Measurements from ENCODE around the gene LAMC1.

The LAMC1 gene

GRCh38 chr1:183105449-183105848 lies 82.2 kb downstream of the LAMC1 start:
- DNase-seq (ENCODE audit: low spot score): peak; percentile 26
- no peak for FAIRE-seq

DNA sequence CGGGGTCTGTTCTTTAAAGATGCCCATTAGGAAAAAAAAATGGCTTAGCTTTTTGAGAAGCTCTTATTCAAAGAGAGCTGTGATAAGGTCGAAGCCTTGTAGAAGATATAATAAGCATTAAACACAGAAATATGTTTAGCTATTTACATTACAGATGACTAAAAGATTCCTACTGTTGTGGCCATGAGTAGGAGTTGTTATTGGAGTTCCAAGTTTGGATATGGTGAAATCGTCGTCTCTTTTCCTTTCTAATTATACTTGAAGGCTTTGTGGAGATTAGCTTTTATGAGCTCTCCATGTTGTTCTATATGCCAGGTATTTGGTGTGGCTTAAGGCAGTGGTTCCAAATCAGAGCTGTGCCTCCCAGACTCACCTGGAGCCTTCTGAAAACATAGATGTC lies 82.9 kb downstream of the LAMC1 start:
- FAIRE-seq (no peak), DNase-seq (ENCODE audit: low spot score) (no peak)

GRCh38 chr1:183106746-183107145 lies 83.5 kb downstream of the LAMC1 start:
- no peak for DNase-seq (ENCODE audit: low spot score)
- no peak for FAIRE-seq

- no peak for FAIRE-seq
Measured at GRCh38 chr1:183110326-183110880, 87.2 kb downstream of the LAMC1 start.

DNA sequence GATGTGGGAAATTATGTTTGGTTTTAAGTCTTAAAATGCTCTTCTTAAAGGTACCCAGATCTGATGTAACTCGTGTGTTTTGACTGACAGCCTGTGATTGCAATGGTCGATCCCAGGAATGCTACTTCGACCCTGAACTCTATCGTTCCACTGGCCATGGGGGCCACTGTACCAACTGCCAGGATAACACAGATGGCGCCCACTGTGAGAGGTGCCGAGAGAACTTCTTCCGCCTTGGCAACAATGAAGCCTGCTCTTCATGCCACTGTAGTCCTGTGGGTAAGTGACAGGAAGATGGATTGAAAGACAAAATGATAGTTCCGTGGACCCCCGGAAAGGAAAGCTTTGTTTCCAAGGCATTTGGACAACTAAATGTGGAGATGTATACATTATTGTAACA lies 91.2 kb downstream of the LAMC1 start:
- no peak for FAIRE-seq
- no peak for DNase-seq (ENCODE audit: low spot score)

More at GRCh38 chr1:183110326-183110880, 87.2 kb downstream of the LAMC1 start:
- DNase-seq (ENCODE audit: low spot score): no peak

GRCh38 chr1:183116416-183116815 lies 93.2 kb downstream of the LAMC1 start:
- no peak for DNase-seq (ENCODE audit: low spot score)
- no peak for FAIRE-seq

DNA sequence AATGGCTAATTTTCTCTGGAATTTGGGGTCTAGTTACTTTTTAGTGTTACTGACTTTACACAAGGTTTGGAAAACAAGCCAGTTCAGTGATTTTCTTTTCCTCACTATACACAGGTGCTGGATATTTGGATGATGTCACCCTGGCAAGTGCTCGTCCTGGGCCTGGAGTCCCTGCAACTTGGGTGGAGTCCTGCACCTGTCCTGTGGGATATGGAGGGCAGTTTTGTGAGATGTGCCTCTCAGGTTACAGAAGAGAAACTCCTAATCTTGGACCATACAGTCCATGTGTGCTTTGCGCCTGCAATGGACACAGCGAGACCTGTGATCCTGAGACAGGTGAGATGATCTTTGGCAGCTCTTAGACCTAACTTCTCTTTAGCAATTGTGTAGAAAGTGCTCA lies 98.4 kb downstream of the LAMC1 start:
- FAIRE-seq: no peak
- no peak for DNase-seq (ENCODE audit: low spot score)

DNA sequence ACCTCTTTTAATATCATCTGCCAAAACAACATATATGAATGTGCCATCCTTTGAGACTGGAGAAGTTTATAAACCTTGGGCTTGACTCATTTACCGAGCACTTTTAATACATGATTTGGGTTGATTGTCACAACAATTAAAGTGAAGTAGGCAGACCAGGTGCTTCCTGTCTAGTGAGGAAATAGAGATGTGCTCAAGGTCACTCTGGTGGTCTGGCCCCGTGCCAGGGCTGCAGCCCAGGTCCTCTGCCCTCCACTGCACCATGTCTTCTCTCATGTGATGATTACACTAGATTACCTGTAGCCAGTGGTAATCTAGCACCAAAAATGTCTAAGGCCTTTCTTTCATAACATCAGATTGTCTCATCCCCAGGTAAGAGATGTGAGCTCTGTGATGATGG lies 101.0 kb downstream of the LAMC1 start:
- FAIRE-seq (no peak), DNase-seq (ENCODE audit: low spot score) (no peak)

DNA sequence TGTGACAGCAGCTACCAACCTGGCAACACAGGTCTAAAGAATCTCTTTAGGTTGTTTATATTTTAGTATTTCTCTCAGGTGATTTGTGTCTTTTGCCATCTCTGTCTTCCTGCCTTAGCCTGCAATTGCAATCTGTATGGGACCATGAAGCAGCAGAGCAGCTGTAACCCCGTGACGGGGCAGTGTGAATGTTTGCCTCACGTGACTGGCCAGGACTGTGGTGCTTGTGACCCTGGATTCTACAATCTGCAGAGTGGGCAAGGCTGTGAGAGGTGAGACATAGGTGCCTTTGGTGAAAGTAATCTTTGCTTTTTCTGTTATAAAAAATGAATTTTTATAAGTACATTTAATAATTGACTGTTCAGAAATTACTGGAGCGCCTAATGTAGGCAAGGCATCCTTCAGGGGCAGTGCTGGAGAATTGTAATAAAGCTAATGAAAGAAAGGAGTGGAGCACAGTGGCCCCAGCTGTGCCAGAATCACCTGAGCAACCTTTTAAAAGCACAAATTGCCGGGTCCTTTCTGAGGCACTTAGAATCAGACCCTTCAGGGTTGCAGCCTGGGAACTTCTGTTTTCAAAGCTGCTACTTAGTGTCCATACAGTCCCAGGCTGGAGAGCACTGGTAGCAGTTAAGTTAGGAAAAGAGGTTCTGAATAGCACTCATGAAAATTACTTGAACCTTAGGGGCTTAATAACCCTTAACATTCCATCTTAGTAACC lies 102.2 kb downstream of the LAMC1 start:
- FAIRE-seq: no peak
- DNase-seq (ENCODE audit: low spot score): no peak

- no peak for DNase-seq (ENCODE audit: low spot score)
- no peak for FAIRE-seq
Measured at GRCh38 chr1:183126000-183126366, 102.8 kb downstream of the LAMC1 start.

GRCh38 chr1:183126528-183126927 lies 103.3 kb downstream of the LAMC1 start:
- no peak for DNase-seq (ENCODE audit: low spot score)
- no peak for FAIRE-seq

DNA sequence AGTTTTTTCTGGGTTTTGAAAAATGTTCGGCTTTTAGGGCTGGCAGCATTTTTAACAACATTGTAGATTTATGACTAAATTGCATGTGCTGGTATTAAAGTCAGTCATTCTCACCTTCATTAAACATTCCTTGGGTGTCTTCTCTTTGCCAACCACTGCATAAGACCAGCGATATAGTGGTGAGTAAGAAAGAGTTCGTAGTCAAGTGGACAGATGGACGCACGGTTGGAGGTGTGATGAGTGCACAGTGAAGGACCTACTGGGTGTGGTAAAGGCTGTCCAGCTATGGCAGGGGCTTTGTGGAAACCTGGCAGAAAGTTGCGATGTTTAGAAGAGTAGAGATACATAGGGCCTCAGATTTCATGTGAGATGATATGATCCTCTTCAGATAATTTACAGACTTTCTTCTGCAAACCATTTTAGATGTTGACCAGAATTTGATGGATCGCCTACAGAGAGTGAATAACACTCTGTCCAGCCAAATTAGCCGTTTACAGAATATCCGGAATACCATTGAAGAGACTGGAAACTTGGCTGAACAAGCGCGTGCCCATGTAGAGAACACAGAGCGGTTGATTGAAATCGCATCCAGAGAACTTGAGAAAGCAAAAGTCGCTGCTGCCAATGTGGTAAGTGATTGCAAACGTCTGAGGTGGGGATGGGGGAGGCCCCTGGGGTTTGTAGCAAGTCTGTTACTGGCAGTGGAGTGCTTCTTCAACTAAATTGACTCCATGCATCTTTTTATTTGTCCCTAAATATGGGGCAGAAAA lies 106.9 kb downstream of the LAMC1 start:
- no peak for FAIRE-seq
- no peak for DNase-seq (ENCODE audit: low spot score)

DNA sequence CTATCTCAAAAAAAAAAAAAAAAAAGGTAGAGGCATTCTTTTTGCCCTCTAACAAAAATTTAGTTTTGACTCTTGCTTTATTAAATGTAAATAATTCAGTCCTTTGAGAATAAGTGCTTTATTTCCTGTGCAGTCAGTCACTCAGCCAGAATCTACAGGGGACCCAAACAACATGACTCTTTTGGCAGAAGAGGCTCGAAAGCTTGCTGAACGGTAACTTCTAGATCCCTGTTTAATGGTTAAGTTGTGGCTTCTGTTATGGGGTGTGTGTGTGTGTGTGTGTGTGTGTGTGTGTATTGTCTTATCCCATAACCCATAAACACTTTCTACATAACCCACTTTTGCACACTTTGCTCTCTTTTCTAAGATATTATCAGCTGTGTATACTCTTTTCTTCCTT lies 107.9 kb downstream of the LAMC1 start:
- no peak for DNase-seq (ENCODE audit: low spot score)
- no peak for FAIRE-seq

DNA sequence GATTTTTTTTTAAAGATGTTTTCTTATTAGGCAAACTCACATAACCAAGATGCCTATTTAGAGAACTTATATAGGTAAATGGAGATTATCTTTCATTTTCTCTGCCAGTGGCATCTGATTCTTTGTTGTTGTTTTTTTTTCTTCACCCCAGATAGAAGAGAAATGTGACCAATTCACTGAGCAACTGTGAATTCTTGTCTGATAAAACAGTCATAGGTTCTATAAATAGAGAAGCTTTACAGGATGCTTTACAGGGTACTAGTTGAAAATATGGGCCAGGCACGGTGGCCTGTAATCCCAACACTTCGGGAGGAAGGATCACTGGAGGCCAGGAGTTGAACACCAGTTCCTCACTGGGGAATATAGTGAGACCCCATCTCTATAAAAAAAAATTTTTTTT lies 112.1 kb downstream of the LAMC1 start:
- FAIRE-seq (no peak), DNase-seq (ENCODE audit: low spot score) (no peak)

DNA sequence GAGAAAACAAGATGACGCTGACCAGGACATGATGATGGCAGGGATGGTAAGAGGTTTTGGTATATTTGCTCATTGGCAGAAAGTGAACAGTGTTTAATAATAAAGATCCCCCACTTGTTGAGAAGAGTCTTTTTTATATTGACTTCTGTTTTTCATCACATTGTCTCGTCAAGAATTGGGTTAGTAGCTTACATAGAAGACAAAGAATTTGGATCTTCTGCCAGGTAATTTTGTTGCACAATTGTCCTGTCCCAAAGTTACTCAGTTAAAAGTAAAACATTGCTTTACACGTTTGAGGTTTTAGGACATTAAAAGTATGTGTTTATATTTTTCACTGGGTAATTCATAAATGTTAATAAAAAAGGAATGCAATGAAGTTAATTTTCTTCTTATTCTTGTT lies 114.6 kb downstream of the LAMC1 start:
- FAIRE-seq: no peak
- DNase-seq (ENCODE audit: low spot score): no peak

GRCh38 chr1:183138301-183138700 lies 115.1 kb downstream of the LAMC1 start:
- FAIRE-seq: no peak
- DNase-seq (ENCODE audit: low spot score): no peak

- DNase-seq (ENCODE audit: low spot score) (peak; percentile 32), FAIRE-seq (no peak)
Measured at GRCh38 chr1:183139281-183139942, 116.2 kb downstream of the LAMC1 start.

DNA sequence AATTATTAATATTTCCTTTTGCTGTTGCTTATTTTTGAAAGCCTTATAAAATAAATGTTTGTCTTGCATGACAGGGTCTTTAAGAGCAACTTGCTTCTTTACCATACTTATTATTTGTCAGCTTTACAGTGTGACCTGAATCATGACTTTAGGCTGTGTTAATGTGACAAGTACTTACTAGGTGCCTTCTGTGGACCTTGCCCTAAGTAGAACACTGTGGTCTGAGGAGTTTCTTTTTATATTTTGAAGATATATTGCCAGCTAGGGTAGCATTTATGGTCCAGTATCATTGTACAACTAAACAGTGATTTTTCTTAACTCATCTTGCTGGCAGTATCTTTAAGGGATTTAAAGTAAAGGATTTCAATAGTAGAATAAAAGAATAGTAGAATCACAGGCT lies 117.4 kb downstream of the LAMC1 start:
- no peak for DNase-seq (ENCODE audit: low spot score)
- no peak for FAIRE-seq

GRCh38 chr1:183142171-183142570 lies 119.0 kb downstream of the LAMC1 start:
- DNase-seq (ENCODE audit: low spot score): no peak
- no peak for FAIRE-seq

DNA sequence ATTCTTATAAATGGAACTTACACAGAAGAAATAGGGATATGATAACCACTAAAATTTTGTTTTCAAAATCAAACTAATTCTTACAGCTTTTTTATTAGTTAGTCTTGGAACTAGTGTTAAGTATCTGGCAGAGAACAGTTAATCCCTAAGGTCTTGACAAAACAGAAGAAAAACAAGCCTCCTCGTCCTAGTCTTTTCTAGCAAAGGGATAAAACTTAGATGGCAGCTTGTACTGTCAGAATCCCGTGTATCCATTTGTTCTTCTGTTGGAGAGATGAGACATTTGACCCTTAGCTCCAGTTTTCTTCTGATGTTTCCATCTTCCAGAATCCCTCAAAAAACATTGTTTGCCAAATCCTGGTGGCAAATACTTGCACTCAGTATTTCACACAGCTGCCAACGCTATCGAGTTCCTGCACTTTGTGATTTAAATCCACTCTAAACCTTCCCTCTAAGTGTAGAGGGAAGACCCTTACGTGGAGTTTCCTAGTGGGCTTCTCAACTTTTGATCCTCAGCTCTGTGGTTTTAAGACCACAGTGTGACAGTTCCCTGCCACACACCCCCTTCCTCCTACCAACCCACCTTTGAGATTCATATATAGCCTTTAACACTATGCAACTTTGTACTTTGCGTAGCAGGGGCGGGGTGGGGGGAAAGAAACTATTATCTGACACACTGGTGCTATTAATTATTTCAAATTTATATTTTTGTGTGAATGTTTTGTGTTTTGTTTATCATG lies 120.5 kb downstream of the LAMC1 start:
- FAIRE-seq: no peak

GRCh38 chr1:183144752-183145151 lies 121.5 kb downstream of the LAMC1 start:
- FAIRE-seq: no peak

More for the DNA sequence above, 120.5 kb downstream of the LAMC1 start:
- DNase-seq (ENCODE audit: low spot score): no peak

More at GRCh38 chr1:183144752-183145151, 121.5 kb downstream of the LAMC1 start:
- DNase-seq (ENCODE audit: low spot score): no peak
